ENCODE measurements around the gene F5.

DNA sequence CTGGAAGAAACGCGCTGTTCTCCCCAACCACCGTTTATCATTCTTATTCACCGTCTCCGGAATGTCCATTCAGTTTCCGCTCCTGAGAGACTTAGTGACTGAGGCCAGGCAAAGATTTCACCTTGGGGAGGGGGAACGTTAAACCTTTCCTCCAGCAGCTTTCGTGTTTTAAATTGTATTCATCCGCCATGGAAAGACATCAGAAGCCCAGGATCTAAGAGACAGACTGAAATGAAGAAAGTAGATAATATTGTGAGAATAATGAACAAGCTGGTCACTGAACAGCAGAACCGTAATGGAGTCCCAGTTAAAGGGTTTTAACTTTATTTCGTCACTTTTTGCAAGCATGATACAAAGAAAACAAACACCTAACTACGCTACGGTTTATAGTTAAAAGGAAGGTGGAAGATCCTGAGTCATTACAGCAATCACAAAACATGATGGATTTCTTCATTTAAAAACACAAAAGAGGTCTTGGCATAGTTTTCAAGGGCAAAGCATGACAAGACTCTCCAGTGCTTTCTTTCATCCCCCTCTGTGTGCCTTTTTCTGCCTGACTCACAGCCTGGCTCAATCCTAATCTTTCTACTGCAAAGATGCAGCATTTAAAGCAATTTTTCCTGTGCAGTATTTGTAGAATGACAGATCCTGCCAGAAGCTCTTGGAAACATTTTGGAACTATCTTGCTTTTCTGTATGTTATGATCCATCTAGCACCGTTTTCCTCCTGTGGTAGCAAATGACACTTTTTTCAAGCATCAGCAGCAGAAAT, 99.8 kb downstream of the F5 start:
- TF ChIP-seq, protein P1, sequence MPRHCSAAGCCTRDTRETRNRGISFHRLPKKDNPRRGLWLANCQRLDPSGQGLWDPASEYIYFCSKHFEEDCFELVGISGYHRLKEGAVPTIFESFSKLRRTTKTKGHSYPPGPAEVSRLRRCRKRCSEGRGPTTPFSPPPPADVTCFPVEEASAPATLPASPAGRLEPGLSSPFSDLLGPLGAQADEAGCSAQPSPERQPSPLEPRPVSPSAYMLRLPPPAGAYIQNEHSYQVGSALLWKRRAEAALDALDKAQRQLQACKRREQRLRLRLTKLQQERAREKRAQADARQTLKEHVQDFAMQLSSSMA (CRISPR knock-in tag; IDR thresholded peaks at IDR 0.05), result no peak
- TF ChIP-seq, protein P2, sequence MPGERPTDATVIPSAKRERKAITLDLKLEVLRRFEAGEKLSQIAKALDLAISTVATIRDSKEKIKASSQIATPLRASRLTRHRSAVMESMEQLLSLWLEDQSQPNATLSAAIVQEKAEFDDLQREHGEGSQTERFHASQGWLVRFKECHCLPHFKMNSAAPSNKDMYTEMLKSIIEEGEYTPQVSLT (CRISPR knock-in tag; IDR thresholded peaks at IDR 0.05; ENCODE audit: borderline replicate concordance, low read depth), result no peak
- TF ChIP-seq EZH2 (conservative IDR thresholded peaks at IDR 0.05; ENCODE audit: low read depth, low read length), result no peak
- TF ChIP-seq, protein P3, sequence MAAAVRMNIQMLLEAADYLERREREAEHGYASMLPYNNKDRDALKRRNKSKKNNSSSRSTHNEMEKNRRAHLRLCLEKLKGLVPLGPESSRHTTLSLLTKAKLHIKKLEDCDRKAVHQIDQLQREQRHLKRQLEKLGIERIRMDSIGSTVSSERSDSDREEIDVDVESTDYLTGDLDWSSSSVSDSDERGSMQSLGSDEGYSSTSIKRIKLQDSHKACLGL (CRISPR knock-in tag; IDR thresholded peaks at IDR 0.05), result no peak
- TF ChIP-seq, protein P4, sequence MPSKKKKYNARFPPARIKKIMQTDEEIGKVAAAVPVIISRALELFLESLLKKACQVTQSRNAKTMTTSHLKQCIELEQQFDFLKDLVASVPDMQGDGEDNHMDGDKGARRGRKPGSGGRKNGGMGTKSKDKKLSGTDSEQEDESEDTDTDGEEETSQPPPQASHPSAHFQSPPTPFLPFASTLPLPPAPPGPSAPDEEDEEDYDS (CRISPR knock-in tag; IDR thresholded peaks at IDR 0.05), result no peak
- TF ChIP-seq, protein P5, sequence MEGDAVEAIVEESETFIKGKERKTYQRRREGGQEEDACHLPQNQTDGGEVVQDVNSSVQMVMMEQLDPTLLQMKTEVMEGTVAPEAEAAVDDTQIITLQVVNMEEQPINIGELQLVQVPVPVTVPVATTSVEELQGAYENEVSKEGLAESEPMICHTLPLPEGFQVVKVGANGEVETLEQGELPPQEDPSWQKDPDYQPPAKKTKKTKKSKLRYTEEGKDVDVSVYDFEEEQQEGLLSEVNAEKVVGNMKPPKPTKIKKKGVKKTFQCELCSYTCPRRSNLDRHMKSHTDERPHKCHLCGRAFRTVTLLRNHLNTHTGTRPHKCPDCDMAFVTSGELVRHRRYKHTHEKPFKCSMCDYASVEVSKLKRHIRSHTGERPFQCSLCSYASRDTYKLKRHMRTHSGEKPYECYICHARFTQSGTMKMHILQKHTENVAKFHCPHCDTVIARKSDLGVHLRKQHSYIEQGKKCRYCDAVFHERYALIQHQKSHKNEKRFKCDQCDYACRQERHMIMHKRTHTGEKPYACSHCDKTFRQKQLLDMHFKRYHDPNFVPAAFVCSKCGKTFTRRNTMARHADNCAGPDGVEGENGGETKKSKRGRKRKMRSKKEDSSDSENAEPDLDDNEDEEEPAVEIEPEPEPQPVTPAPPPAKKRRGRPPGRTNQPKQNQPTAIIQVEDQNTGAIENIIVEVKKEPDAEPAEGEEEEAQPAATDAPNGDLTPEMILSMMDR (CRISPR knock-in tag; IDR thresholded peaks at IDR 0.05), result no peak
- TF ChIP-seq, protein P6, sequence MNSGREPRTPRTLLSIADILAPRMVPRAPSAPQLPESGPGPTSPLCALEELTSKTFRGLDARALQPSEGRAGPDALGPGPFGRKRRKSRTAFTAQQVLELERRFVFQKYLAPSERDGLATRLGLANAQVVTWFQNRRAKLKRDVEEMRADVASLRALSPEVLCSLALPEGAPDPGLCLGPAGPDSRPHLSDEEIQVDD (CRISPR knock-in tag; IDR thresholded peaks at IDR 0.05; ENCODE audit: borderline replicate concordance), result no peak

Data from HepG2 (cell line).